ENCODE results near the gene JAK1.

JAK1 gene

GRCh38 chr1:64980745-64981600, 14.6 kb upstream of the JAK1 start:
- DNase-seq (ENCODE audit: low read depth), result no peak

GRCh38 chr1:64979358-64979757, 13.0 kb upstream of the JAK1 start:
- DNase-seq (ENCODE audit: low read depth), result no peak

GRCh38 chr1:64976361-64976760, 10.0 kb upstream of the JAK1 start:
- no peak for DNase-seq (ENCODE audit: low read depth)

- no peak for DNase-seq (ENCODE audit: low read depth)
These were observed 9.4 kb upstream of the JAK1 start for GRCh38 chr1:64975740-64976139.

- DNase-seq (ENCODE audit: low read depth), result no peak
These were observed 8.8 kb upstream of the JAK1 start for GRCh38 chr1:64975127-64975526.

- no peak for DNase-seq (ENCODE audit: low read depth)
These were observed 8.0 kb upstream of the JAK1 start for GRCh38 chr1:64974288-64974825.

- no peak for DNase-seq (ENCODE audit: low read depth)
These were observed 6.8 kb upstream of the JAK1 start for GRCh38 chr1:64973061-64973647.

GRCh38 chr1:64969305-64970046, 3.1 kb upstream of the JAK1 start:
- DNase-seq (ENCODE audit: low read depth), result no peak

- DNase-seq (ENCODE audit: low read depth), result no peak
These were observed 1.0 kb upstream of the JAK1 start for GRCh38 chr1:64967381-64967780.

GRCh38 chr1:64965366-64966157, 787 bp downstream of the JAK1 start:
- no peak for DNase-seq (ENCODE audit: low read depth)

- DNase-seq (ENCODE audit: low read depth), result no peak
These were observed 2.9 kb downstream of the JAK1 start for GRCh38 chr1:64963466-64963865.

- no peak for DNase-seq (ENCODE audit: low read depth)
These were observed 3.9 kb downstream of the JAK1 start for GRCh38 chr1:64962441-64962840.

- DNase-seq (ENCODE audit: low read depth), result no peak
These were observed 4.4 kb downstream of the JAK1 start for GRCh38 chr1:64961923-64962322.

GRCh38 chr1:64960731-64961130, 5.6 kb downstream of the JAK1 start:
- no peak for DNase-seq (ENCODE audit: low read depth)

GRCh38 chr1:64959986-64960385, 6.4 kb downstream of the JAK1 start:
- DNase-seq (ENCODE audit: low read depth), result no peak

GRCh38 chr1:64956733-64957441, 9.5 kb downstream of the JAK1 start:
- no peak for DNase-seq (ENCODE audit: low read depth)

- no peak for DNase-seq (ENCODE audit: low read depth)
These were observed 10.2 kb downstream of the JAK1 start for GRCh38 chr1:64956010-64956640.

- no peak for DNase-seq (ENCODE audit: low read depth)
These were observed 11.0 kb downstream of the JAK1 start for GRCh38 chr1:64955097-64956009.

- no peak for DNase-seq (ENCODE audit: low read depth)
These were observed 13.1 kb downstream of the JAK1 start for GRCh38 chr1:64953241-64953640.

Measured in GM04503 (cell line).